ENCODE measurements around the gene NRARP.

Gene NRARP

DNA sequence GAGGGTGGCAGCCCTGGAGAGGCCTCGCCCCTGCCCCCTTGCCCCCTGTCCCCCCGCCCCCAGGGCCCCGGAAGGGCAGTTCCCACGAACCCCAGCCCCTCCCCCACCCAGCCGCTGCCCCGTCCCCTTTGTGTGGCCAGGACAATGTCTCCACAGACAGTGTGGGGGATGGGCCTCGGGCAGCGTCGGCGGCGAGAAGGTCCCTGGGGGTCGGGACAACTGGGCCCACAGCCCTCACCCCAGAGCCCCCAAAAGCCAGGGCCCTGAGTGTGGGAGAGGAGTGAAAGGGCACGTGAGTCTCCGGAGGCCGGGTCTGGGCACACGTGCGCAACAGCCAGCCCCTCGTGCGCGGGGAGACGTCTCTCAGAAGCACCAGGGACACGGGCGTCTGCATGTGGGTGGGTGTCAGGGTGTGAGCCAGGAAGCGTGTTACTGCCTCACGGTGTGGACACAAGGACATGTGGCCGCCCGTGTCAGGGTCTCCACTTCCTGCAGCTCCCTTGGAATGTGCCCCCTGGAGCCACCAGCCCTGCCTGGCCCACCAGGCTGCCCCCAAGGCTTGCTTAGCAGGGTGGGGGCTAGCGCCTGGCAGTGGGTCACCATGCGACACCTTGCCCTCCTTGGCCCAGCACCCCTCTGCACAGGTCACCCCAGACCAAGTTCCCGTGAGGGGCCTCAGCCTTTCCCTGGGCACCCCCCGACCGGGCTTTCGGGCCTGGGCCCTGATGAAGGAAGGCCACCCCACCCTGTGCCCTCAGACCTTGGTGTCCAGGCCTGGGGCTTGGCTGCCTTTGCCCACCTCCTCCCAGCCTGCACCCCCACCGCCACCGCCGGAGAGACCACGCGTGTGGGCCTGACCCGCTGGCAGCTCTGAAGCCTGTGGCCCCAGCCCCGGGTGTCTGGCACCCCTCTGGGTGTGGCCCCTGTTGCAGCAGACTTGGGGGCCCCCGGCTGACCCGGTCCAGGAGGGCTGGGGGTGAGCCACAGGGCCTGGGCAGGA, 12.8 kb upstream of the NRARP start:
- H3K4me3 ChIP-seq (ENCODE audit: low read depth, low read length, poor library complexity, severe bottlenecking): no peak overlapping the region

DNA sequence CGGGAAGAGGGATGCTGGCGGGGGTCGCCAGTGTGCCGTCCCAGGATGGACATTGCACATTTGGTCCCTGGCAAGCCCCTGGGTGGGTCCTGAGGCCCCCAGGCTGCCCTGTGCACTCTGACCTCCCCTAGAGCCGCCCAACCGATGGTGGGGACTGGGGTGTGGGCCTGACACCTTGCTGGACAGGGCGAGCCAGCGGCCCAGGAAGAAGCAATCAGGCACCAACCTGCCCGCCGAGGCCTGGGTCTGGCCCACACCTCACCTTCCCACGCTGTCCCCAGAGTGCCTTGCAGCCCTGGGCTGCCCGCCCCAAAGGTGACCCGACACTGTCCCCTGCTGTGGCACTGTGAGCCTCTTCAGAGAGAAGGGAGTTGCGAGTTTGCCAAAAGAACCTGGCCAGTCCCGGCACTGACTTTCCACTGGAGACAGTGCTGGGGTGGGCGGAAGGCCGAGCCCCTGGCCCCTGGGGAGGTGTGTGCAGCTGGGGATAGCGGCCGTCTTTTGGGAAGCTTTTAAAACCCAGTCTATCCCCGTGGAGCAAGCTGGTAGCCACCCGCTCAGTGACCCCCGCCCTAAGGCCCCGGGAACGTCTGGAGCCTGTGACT, 12.0 kb upstream of the NRARP start:
- Histone ChIP-seq H3K27me3 (ENCODE audit: insufficient read depth, low read length) (0 out of 2 replicates have a peak, but pooled peaks cover 5% of the 10 kb centered on the region), H3K9me3 (ENCODE audit: low read length) (no peaks in the 10 kb centered on the region), H3K9me2 (ENCODE audit: low read depth, low read length) (no peaks in the 10 kb centered on the region), H3K4me3 (ENCODE audit: low read depth, low read length, poor library complexity, severe bottlenecking) (no peak overlapping the region), H3K27ac (ENCODE audit: low read depth, low read length, poor library complexity, severe bottlenecking) (no peak overlapping the region), H2AFZ (ENCODE audit: low read length) (no peak overlapping the region), H3K79me2 (ENCODE audit: insufficient read depth, low read length) (no peaks in the 10 kb centered on the region), H3K4me1 (ENCODE audit: insufficient read depth, low read length, severe bottlenecking) (no peaks in the 10 kb centered on the region), H3K4me2 (ENCODE audit: low read length) (no peak overlapping the region), H3K36me3 (ENCODE audit: insufficient read depth, low read length) (no peaks in the 10 kb centered on the region), H3F3A (ENCODE audit: insufficient read depth, low read length) (no peaks in the 10 kb centered on the region), H3K9ac (ENCODE audit: low read length) (no peak overlapping the region), H4K20me1 (ENCODE audit: insufficient read depth, low read length) (no peaks in the 10 kb centered on the region)
- no peak for TF ChIP-seq EZH2 (IDR thresholded peaks at IDR 0.05; ENCODE audit: borderline replicate concordance, low read length)

More for the DNA sequence above, 12.8 kb upstream of the NRARP start:
- no peaks in the 10 kb centered on the region for H3K4me1 ChIP-seq (ENCODE audit: insufficient read depth, low read length, severe bottlenecking)
- H3K9me2 ChIP-seq (ENCODE audit: low read depth, low read length): no peaks in the 10 kb centered on the region
- no peak overlapping the region for H3K4me2 ChIP-seq (ENCODE audit: low read length)
- no peak overlapping the region for H2AFZ ChIP-seq (ENCODE audit: low read length)
- H3K27ac ChIP-seq (ENCODE audit: low read depth, low read length, poor library complexity, severe bottlenecking): no peak overlapping the region
- no peak overlapping the region for H3K9ac ChIP-seq (ENCODE audit: low read length)
- no peaks in the 10 kb centered on the region for H3K79me2 ChIP-seq (ENCODE audit: insufficient read depth, low read length)
- no peaks in the 10 kb centered on the region for H3K9me3 ChIP-seq (ENCODE audit: low read length)
- no peaks in the 10 kb centered on the region for H3K36me3 ChIP-seq (ENCODE audit: insufficient read depth, low read length)
- 0 out of 2 replicates have a peak, but pooled peaks cover 5% of the 10 kb centered on the region for H3K27me3 ChIP-seq (ENCODE audit: insufficient read depth, low read length)
- TF ChIP-seq, protein P1, sequence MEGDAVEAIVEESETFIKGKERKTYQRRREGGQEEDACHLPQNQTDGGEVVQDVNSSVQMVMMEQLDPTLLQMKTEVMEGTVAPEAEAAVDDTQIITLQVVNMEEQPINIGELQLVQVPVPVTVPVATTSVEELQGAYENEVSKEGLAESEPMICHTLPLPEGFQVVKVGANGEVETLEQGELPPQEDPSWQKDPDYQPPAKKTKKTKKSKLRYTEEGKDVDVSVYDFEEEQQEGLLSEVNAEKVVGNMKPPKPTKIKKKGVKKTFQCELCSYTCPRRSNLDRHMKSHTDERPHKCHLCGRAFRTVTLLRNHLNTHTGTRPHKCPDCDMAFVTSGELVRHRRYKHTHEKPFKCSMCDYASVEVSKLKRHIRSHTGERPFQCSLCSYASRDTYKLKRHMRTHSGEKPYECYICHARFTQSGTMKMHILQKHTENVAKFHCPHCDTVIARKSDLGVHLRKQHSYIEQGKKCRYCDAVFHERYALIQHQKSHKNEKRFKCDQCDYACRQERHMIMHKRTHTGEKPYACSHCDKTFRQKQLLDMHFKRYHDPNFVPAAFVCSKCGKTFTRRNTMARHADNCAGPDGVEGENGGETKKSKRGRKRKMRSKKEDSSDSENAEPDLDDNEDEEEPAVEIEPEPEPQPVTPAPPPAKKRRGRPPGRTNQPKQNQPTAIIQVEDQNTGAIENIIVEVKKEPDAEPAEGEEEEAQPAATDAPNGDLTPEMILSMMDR (IDR thresholded peaks at IDR 0.05; ENCODE audit: low read length): no peak
- no peak for TF ChIP-seq EZH2 (IDR thresholded peaks at IDR 0.05; ENCODE audit: borderline replicate concordance, low read length)
- no peaks in the 10 kb centered on the region for H4K20me1 ChIP-seq (ENCODE audit: insufficient read depth, low read length)
- H3F3A ChIP-seq (ENCODE audit: insufficient read depth, low read length): no peaks in the 10 kb centered on the region

DNA sequence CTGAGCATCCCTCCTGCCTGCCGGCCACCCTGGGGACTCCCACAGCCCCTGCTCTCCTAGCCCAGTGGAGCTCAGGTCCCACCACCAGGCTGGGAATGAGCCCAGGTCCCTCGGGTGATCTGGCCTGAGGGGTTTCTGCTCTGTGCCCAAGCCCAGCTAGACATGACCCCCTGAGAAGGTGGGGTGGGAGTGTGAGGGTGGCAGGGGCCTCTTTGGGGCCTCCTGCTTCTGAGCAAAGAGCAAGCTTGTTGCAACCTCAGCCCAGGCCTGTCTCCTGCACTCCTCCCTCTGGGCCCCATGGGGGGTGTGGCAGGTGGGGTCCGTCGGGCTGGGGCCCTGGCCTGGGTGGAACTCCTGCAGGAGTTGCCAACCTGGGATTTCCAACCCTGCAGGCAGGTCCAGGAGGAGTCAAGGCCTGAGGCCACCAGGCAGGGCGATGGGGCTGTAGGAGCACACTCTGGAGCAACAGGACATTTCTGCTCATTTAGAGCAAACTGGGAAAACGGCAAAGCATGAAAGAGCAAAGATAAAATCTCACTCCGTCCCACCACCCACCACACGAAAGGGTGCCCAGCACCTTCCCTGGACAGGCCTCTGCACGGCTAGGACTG, 11.4 kb upstream of the NRARP start:
- Histone ChIP-seq H3K27ac (ENCODE audit: low read depth, low read length, poor library complexity, severe bottlenecking) (no peak overlapping the region), H3K4me3 (ENCODE audit: low read depth, low read length, poor library complexity, severe bottlenecking) (no peak overlapping the region), H3F3A (ENCODE audit: insufficient read depth, low read length) (no peaks in the 10 kb centered on the region), H3K79me2 (ENCODE audit: insufficient read depth, low read length) (no peaks in the 10 kb centered on the region), H3K9me2 (ENCODE audit: low read depth, low read length) (no peaks in the 10 kb centered on the region), H3K36me3 (ENCODE audit: insufficient read depth, low read length) (no peaks in the 10 kb centered on the region), H3K4me2 (ENCODE audit: low read length) (no peak overlapping the region), H2AFZ (ENCODE audit: low read length) (no peak overlapping the region), H3K27me3 (ENCODE audit: insufficient read depth, low read length) (0 out of 2 replicates have a peak, but pooled peaks cover 5% of the 10 kb centered on the region), H3K9me3 (ENCODE audit: low read length) (no peaks in the 10 kb centered on the region), H4K20me1 (ENCODE audit: insufficient read depth, low read length) (no peaks in the 10 kb centered on the region), H3K9ac (ENCODE audit: low read length) (no peak overlapping the region), H3K4me1 (ENCODE audit: insufficient read depth, low read length, severe bottlenecking) (no peaks in the 10 kb centered on the region)
- no peak for TF ChIP-seq EZH2 (IDR thresholded peaks at IDR 0.05; ENCODE audit: borderline replicate concordance, low read length)
- TF ChIP-seq, protein P1 (IDR thresholded peaks at IDR 0.05; ENCODE audit: low read length): no peak

Measured in OCI-LY1 (cell line).